Ishikawa (cell line): ENCODE measurements around the gene TRDMT1.

Source experiments
- CEBPB ChIP-seq: IDR thresholded peaks from 2 replicates; pipeline ENCODE4 v1.6.1; 2012
- CREB1 ChIP-seq: IDR thresholded peaks from 2 replicates; pipeline ENCODE4 v1.6.1; 2012; ENCODE audit warnings: low read depth
- EGR1 ChIP-seq: IDR thresholded peaks from 2 replicates; pipeline ENCODE4 v1.6.1; 2012
- EP300 ChIP-seq: IDR thresholded peaks from 2 replicates; pipeline ENCODE4 v1.6.1; 2012; ENCODE audit warnings: borderline replicate concordance
- FOXM1 ChIP-seq: IDR thresholded peaks from 2 replicates; pipeline ENCODE4 v1.6.1; 2012; ENCODE audit warnings: low read depth, borderline replicate concordance
- RAD21 ChIP-seq: IDR thresholded peaks from 2 replicates; pipeline ENCODE4 v1.6.1; 2012; ENCODE audit warnings: low read depth
- TAF1 ChIP-seq: IDR thresholded peaks from 2 replicates; pipeline ENCODE4 v1.6.1; 2012; ENCODE audit warnings: low read depth, mild to moderate bottlenecking
- YY1 ChIP-seq: IDR thresholded peaks from 2 replicates; pipeline ENCODE4 v1.6.1; 2012; ENCODE audit warnings: low read depth
- TF ChIP-seq, protein P1 (sequence below): IDR thresholded peaks from 2 replicates; pipeline ENCODE4 v1.6.1; 2012; ENCODE audit warnings: low read depth, mild to moderate bottlenecking
- TF ChIP-seq, protein P2 (sequence below): IDR thresholded peaks from 2 replicates; pipeline ENCODE4 v1.6.1; 2012
- TF ChIP-seq, protein P3 (sequence below): IDR thresholded peaks from 2 replicates; pipeline ENCODE4 v1.6.1; 2012

DNA sequence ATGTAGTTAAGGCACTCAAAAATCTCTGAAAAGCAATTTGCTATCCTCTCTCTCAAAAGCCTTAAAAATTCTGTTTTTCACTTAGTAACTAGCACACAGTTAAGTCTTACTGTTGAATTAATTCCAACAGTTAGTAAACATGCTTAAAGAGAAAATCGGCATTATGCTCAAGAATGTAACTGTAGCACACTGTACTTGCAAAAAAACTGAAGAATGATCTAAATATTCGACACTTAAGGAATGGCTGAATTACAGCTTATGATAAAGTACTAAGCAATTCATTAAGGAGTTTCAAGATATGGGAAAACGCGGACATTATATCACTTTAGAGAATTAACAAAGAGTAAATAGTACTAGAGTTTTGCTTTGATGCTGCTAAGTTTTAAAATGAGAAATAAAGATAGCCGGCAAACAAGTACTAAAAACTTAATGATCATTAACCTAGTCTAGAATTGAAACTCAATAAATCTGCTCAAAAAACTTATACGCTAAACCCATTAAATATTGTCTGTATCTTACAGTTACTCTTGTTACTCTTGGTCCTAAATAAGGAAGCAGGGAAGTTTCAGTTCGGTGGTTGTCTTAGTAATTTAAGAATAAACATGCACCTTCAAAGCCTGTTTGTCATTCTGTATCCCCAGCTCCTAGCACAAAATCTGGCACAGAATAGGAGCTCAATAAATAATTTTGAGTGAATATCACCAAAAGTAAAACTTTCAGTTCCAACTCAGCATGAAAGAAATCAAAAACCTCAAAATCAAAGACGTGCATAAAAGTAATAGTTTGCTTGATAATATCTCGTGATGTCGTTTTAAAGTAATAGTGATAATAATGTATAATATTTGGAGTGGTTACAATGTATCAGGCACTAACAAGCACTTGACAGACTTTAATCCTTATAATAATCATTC is 1.2 kb downstream of the TRDMT1 start:
- TF ChIP-seq CEBPB, result no peak
- no peak for TF ChIP-seq FOXM1
- TF ChIP-seq, protein P1, sequence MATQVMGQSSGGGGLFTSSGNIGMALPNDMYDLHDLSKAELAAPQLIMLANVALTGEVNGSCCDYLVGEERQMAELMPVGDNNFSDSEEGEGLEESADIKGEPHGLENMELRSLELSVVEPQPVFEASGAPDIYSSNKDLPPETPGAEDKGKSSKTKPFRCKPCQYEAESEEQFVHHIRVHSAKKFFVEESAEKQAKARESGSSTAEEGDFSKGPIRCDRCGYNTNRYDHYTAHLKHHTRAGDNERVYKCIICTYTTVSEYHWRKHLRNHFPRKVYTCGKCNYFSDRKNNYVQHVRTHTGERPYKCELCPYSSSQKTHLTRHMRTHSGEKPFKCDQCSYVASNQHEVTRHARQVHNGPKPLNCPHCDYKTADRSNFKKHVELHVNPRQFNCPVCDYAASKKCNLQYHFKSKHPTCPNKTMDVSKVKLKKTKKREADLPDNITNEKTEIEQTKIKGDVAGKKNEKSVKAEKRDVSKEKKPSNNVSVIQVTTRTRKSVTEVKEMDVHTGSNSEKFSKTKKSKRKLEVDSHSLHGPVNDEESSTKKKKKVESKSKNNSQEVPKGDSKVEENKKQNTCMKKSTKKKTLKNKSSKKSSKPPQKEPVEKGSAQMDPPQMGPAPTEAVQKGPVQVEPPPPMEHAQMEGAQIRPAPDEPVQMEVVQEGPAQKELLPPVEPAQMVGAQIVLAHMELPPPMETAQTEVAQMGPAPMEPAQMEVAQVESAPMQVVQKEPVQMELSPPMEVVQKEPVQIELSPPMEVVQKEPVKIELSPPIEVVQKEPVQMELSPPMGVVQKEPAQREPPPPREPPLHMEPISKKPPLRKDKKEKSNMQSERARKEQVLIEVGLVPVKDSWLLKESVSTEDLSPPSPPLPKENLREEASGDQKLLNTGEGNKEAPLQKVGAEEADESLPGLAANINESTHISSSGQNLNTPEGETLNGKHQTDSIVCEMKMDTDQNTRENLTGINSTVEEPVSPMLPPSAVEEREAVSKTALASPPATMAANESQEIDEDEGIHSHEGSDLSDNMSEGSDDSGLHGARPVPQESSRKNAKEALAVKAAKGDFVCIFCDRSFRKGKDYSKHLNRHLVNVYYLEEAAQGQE, result no peak
- TF ChIP-seq, protein P2, sequence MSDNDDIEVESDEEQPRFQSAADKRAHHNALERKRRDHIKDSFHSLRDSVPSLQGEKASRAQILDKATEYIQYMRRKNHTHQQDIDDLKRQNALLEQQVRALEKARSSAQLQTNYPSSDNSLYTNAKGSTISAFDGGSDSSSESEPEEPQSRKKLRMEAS, result no peak
- TF ChIP-seq EP300, result no peak
- TF ChIP-seq TAF1, result no peak
- no peak for TF ChIP-seq YY1
- no peak for TF ChIP-seq RAD21
- no peak for TF ChIP-seq EGR1
- no peak for TF ChIP-seq CREB1
- TF ChIP-seq, protein P3, sequence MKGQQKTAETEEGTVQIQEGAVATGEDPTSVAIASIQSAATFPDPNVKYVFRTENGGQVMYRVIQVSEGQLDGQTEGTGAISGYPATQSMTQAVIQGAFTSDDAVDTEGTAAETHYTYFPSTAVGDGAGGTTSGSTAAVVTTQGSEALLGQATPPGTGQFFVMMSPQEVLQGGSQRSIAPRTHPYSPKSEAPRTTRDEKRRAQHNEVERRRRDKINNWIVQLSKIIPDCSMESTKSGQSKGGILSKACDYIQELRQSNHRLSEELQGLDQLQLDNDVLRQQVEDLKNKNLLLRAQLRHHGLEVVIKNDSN, result no peak
